Cerebellar cortex (tissue), 1 donor: ENCODE results near the gene CETP.
A peak's percentile ranks its signal among the peaks of the same experiment; 100 is the strongest.
"Not testable (repeated sequence)": the region's sequence is repeated elsewhere in the genome, so short reads cannot be mapped to it uniquely, and the experiment has no call there.

ENCODE experiments used
- DNase-seq: peaks from one replicate; pipeline ENCODE4 v3.0.0-alpha.2; 2015; ENCODE audit warnings: low spot score

Gene CETP

GRCh38 chr16:56956076-56956475 lies 5.7 kb upstream of the CETP start:
- no peak for DNase-seq

- DNase-seq: no peak
Measured at GRCh38 chr16:56956756-56957155, 5.0 kb upstream of the CETP start.

GRCh38 chr16:56960681-56961281 lies 969 bp upstream of the CETP start:
- no peak for DNase-seq

GRCh38 chr16:56961386-56961785 lies 364 bp upstream of the CETP start:
- no peak for DNase-seq

GRCh38 chr16:56964243-56965148 lies 2.7 kb downstream of the CETP start:
- peak; percentile 52 for DNase-seq

- DNase-seq: no peak
Measured at GRCh38 chr16:56965149-56966092, 3.7 kb downstream of the CETP start.

- no peak for DNase-seq
Measured at GRCh38 chr16:56966093-56966475, 4.3 kb downstream of the CETP start.

GRCh38 chr16:56967733-56968132 lies 6.0 kb downstream of the CETP start:
- DNase-seq: no peak

GRCh38 chr16:56969769-56970168 lies 8.0 kb downstream of the CETP start:
- DNase-seq: no peak

- DNase-seq: no peak
Measured at GRCh38 chr16:56970934-56971767, 9.4 kb downstream of the CETP start.

GRCh38 chr16:56971768-56972043 lies 10.0 kb downstream of the CETP start:
- DNase-seq: no peak

GRCh38 chr16:56972403-56973293 lies 10.9 kb downstream of the CETP start:
- no peak for DNase-seq

- DNase-seq: no peak
Measured at GRCh38 chr16:56973294-56973689, 11.5 kb downstream of the CETP start.

GRCh38 chr16:56973899-56974298 lies 12.1 kb downstream of the CETP start:
- DNase-seq: not testable (repeated sequence)

- DNase-seq: no peak
Measured at GRCh38 chr16:56974549-56975300, 13.0 kb downstream of the CETP start.

GRCh38 chr16:56975714-56976113 lies 14.0 kb downstream of the CETP start:
- DNase-seq: no peak

- DNase-seq: peak; percentile 55
Measured at GRCh38 chr16:56977216-56977615, 15.5 kb downstream of the CETP start.

GRCh38 chr16:56977823-56978430 lies 16.2 kb downstream of the CETP start:
- no peak for DNase-seq

- no peak for DNase-seq
Measured at GRCh38 chr16:56980201-56980535, 18.4 kb downstream of the CETP start.
